Common myeloid progenitor, CD34-positive (primary cell): Measurements from ENCODE around the gene GNA12.

Source experiments
- CTCF ChIA-PET: fragments of 350-600 bp; sonication (Branson Sonifier 250); formaldehyde crosslinking; loops from one replicate; lab custom pipeline; 2021; ENCODE audit warnings: antibody characterized with exemption; lab: Charles Lee
- POLR2A ChIA-PET: fragments of 350-600 bp; sonication (Branson Sonifier 250); formaldehyde crosslinking; loops from one replicate; lab custom pipeline; 2021; ENCODE audit warnings: antibody characterized with exemption; lab: Charles Lee
- DNase-seq, 3 donors: peaks; one replicate each; pipeline versions ENCODE4 v3.0.0 to v3.0.0-alpha.2; 2013
- H3K27ac ChIP-seq, 2 experiments: 1 replicate in 1 of 2; 2 replicates in 1 of 2; pipeline ENCODE4 v1.7.0; 2013; ENCODE audit warnings: inconsistent platforms in 2 of 2, low read length in 2 of 2, mild to moderate bottlenecking in 2 of 2, low read depth in 1 of 2, moderate library complexity in 1 of 2; ENCODE audit not compliant: severe bottlenecking in 2 of 2, insufficient read depth in 1 of 2, poor library complexity in 1 of 2
- H3K27me3 ChIP-seq, 5 experiments: replicated peaks in 2 of 5; 1 replicate in 3 of 5; 2 replicates in 2 of 5; pipeline versions ENCODE4 v1.6.1 to v1.7.0; 2013; ENCODE audit warnings: low read length in 4 of 5, mild to moderate bottlenecking in 2 of 5, moderate library complexity in 2 of 5, inconsistent platforms in 1 of 5; ENCODE audit not compliant: insufficient read depth in 5 of 5, control insufficient read depth in 4 of 5
- H3K36me3 ChIP-seq, 4 experiments: 1 replicate in 2 of 4; 2 replicates in 2 of 4; pipeline versions ENCODE4 v1.6.1 to v1.7.0; 2013; ENCODE audit warnings: low read length in 3 of 4, control low read depth in 1 of 4, mild to moderate bottlenecking in 1 of 4; ENCODE audit not compliant: control insufficient read depth in 4 of 4, insufficient read depth in 4 of 4
- H3K4me1 ChIP-seq, 4 experiments: 1 replicate in 3 of 4; 2 replicates in 1 of 4; pipeline versions ENCODE4 v1.6.1 to v1.7.1; 2013; ENCODE audit warnings: low read length in 3 of 4, mild to moderate bottlenecking in 3 of 4, control low read depth in 1 of 4, inconsistent platforms in 1 of 4, moderate library complexity in 1 of 4; ENCODE audit not compliant: control insufficient read depth in 4 of 4, insufficient read depth in 4 of 4; ENCODE audit errors: control extremely low read depth in 1 of 4
- H3K4me3 ChIP-seq, 7 experiments: 1 replicate in 4 of 7; 2 replicates in 3 of 7; pipeline versions ENCODE4 v1.5.1 to v1.7.0; 2013; ENCODE audit warnings: mild to moderate bottlenecking in 7 of 7, low read length in 6 of 7, moderate library complexity in 6 of 7, inconsistent platforms in 2 of 7, low read depth in 2 of 7, control low read depth in 1 of 7; ENCODE audit not compliant: insufficient read depth in 4 of 7, control insufficient read depth in 1 of 7; ENCODE audit errors: extremely low read depth in 1 of 7
- H3K9me3 ChIP-seq, 5 experiments: 1 replicate in 4 of 5; 2 replicates in 1 of 5; pipeline versions ENCODE4 v1.6.1 to v1.7.1; 2013; ENCODE audit warnings: low read length in 4 of 5, mild to moderate bottlenecking in 2 of 5, inconsistent platforms in 1 of 5, low read depth in 1 of 5, moderate library complexity in 1 of 5; ENCODE audit not compliant: control insufficient read depth in 4 of 5, insufficient read depth in 2 of 5; ENCODE audit errors: control extremely low read depth in 1 of 5
- WGBS: methylation state at CpG from one replicate; pipeline ENCODE4 v1.1.5; 2013; ENCODE audit not compliant: insufficient coverage; 5-methylcytosine and 5-hydroxymethylcytosine counted together

GNA12 gene

GRCh38 chr7:2691011-2691707 lies 152.9 kb downstream of the GNA12 start:
- H3K27ac ChIP-seq = no peak overlapping the region
- peaks cover 0 to 43% (median 27%) of the 10 kb centered on the region in 4 experiments for H3K4me1 ChIP-seq
- DNase-seq = no peak
- ChIA-PET POLR2A (interaction anchor here (1.1 to 1.7 kb wide), 2 partner anchors 15 to 22 kb away, joined by 3 to 6 read pairs; no protein-coding TSS in a partner anchor), CTCF (interaction anchor here (0.7 to 3.6 kb wide), 8 partner anchors 8 to 85 kb away, joined by 3 to 24 read pairs (median 10); no protein-coding TSS in a partner anchor)
- peaks cover 0 to 40% (median 16%) of the 10 kb centered on the region in 5 experiments for H3K27me3 ChIP-seq
- 93% methylated on average over 14 of the region's 18 CpGs for WGBS
- H3K36me3 ChIP-seq = no peaks in the 10 kb centered on the region
- H3K4me3 ChIP-seq = no peak overlapping the region
- no peaks in the 10 kb centered on the region for H3K9me3 ChIP-seq

- Histone ChIP-seq H3K27ac (no peak overlapping the region), H3K4me3 (no peak overlapping the region), H3K36me3 (no peaks in the 10 kb centered on the region), H3K4me1 (peaks cover 0 to 43% (median 27%) of the 10 kb centered on the region in 4 experiments), H3K9me3 (no peaks in the 10 kb centered on the region), H3K27me3 (peaks cover 0 to 44% (median 16%) of the 10 kb centered on the region in 5 experiments)
- WGBS = 63% methylated on average over 22 of the region's 23 CpGs
- DNase-seq = peak in 2 of 3 donors; percentile 28 to 41
- POLR2A ChIA-PET = interaction anchor here (1.0 to 1.7 kb wide), 3 partner anchors 9 to 23 kb away, joined by 3 to 6 read pairs (median 3); no protein-coding TSS in a partner anchor
- CTCF ChIA-PET = interaction anchor here (0.7 to 2.9 kb wide), 13 partner anchors 9 to 84 kb away, joined by 3 to 17 read pairs (median 5); no protein-coding TSS in a partner anchor
Observed at GRCh38 chr7:2689951-2690705, 154.0 kb downstream of the GNA12 start.

- Histone ChIP-seq H3K4me3 (peak overlapping the region in 3 of 7 experiments; percentile 37 to 61 (median 58)), H3K27ac (no peak overlapping the region), H3K36me3 (no peaks in the 10 kb centered on the region), H3K9me3 (no peaks in the 10 kb centered on the region), H3K27me3 (peaks cover 0 to 44% (median 16%) of the 10 kb centered on the region in 5 experiments), H3K4me1 (peaks cover 0 to 43% (median 27%) of the 10 kb centered on the region in 4 experiments)
- CTCF ChIA-PET = interaction anchor here (0.9 to 2.9 kb wide), 10 partner anchors 9 to 80 kb away, joined by 3 to 17 read pairs (median 6); no protein-coding TSS in a partner anchor
- 64% methylated on average over 14 of the region's 16 CpGs for WGBS
- POLR2A ChIA-PET = interaction anchor here (1.7 kb wide), 1 partner anchor 17 kb away, joined by 6 read pairs; no protein-coding TSS in a partner anchor
- DNase-seq = no peak
Observed at GRCh38 chr7:2689343-2689847, 154.7 kb downstream of the GNA12 start.

GRCh38 chr7:2688409-2689342 lies 155.4 kb downstream of the GNA12 start:
- H3K36me3 ChIP-seq = no peaks in the 10 kb centered on the region
- H3K9me3 ChIP-seq = no peaks in the 10 kb centered on the region
- peaks cover 0 to 38% (median 27%) of the 10 kb centered on the region in 4 experiments for H3K4me1 ChIP-seq
- POLR2A ChIA-PET = interaction anchor here (0.6 kb wide), 1 partner anchor 25 kb away, joined by 5 read pairs; no protein-coding TSS in a partner anchor
- CTCF ChIA-PET = interaction anchor here (1.3 to 3.1 kb wide), 9 partner anchors 9 to 80 kb away, joined by 4 to 19 read pairs (median 6); no protein-coding TSS in a partner anchor
- no peak overlapping the region for H3K27ac ChIP-seq
- 3% methylated on average over 43 of the region's 62 CpGs for WGBS
- DNase-seq = peak in 2 of 3 donors; percentile 37 to 52
- H3K4me3 ChIP-seq = peak overlapping the region in 6 of 7 experiments; percentile 10 to 61 (median 44)
- H3K27me3 ChIP-seq = peaks cover 0 to 44% (median 16%) of the 10 kb centered on the region in 5 experiments

GRCh38 chr7:2687881-2688318 lies 156.2 kb downstream of the GNA12 start, which contains the start of gene AMZ1:
Gene AMZ1, plus strand, starts transcription at chr7:2688202. Its CDS starts 12,250 bp downstream, at chr7:2700452.
- Histone ChIP-seq H3K4me3 (peak within 1 kb of the TSS in 6 of 7 experiments; percentile 10 to 61 (median 44)), H3K27ac (no peak within 1 kb of the TSS), H3K9me3 (no peaks in the 10 kb centered on the region), H3K36me3 (no peaks in the 10 kb centered on the region), H3K27me3 (peaks cover 0 to 44% (median 16%) of the 10 kb centered on the region in 5 experiments), H3K4me1 (peaks cover 0 to 36% (median 27%) of the 10 kb centered on the region in 4 experiments)
- no peak for DNase-seq
- CTCF ChIA-PET = interaction anchor here (1.4 to 3.1 kb wide), 3 partner anchors 17 to 24 kb away, joined by 3 to 19 read pairs (median 4); no protein-coding TSS in a partner anchor
- WGBS = 5% methylated on average over 38 of the region's 41 CpGs
- POLR2A ChIA-PET = interaction anchor here (0.5 to 0.9 kb wide), 2 partner anchors 8 to 11 kb away, joined by 4 to 5 read pairs; no protein-coding TSS in a partner anchor
